Skeletal muscle satellite cell (primary cell): ENCODE results near the gene FBLN5.
A peak's percentile ranks its signal among the peaks of the same experiment; 100 is the strongest.

Source experiments
- H3K27me3 ChIP-seq: 2 replicates; pipeline ENCODE4 v1.7.0; 2013; ENCODE audit warnings: low read length; ENCODE audit not compliant: control insufficient read depth, insufficient read depth
- H3K36me3 ChIP-seq: 2 replicates; pipeline ENCODE4 v1.7.0; 2013; ENCODE audit warnings: mild to moderate bottlenecking, control low read depth, low read length; ENCODE audit not compliant: insufficient read depth
- H3K4me1 ChIP-seq: 2 replicates; pipeline ENCODE4 v1.7.0; 2013; ENCODE audit warnings: low read length; ENCODE audit not compliant: control insufficient read depth, insufficient read depth
- H3K4me2 ChIP-seq: 2 replicates; pipeline ENCODE4 v1.7.0; 2013; ENCODE audit warnings: mild to moderate bottlenecking, low read length
- H3K4me3 ChIP-seq: 2 replicates; pipeline ENCODE4 v1.7.0; 2013; ENCODE audit warnings: low read length
- H3K9ac ChIP-seq: 2 replicates; pipeline ENCODE4 v1.7.0; 2013; ENCODE audit warnings: mild to moderate bottlenecking, low read depth, low read length, moderate library complexity
- H3K9me3 ChIP-seq: replicated peaks from 2 replicates; pipeline ENCODE4 v1.7.0; 2013; ENCODE audit warnings: mild to moderate bottlenecking, control low read depth, low read length

Gene FBLN5

GRCh38 chr14:91869556-91869955, 77.9 kb downstream of the FBLN5 start:
- Histone ChIP-seq H3K27me3 (no peaks in the 10 kb centered on the region), H3K36me3 (peaks cover 37% of the 10 kb centered on the region), H3K4me1 (peaks cover 17% of the 10 kb centered on the region), H3K4me2 (no peak overlapping the region), H3K4me3 (no peak overlapping the region), H3K9ac (no peak overlapping the region), H3K9me3 (no peaks in the 10 kb centered on the region)

- Histone ChIP-seq H3K9ac (no peak within 1 kb of the TSS), H3K9me3 (no peaks in the 10 kb centered on the region), H3K4me2 (no peak within 1 kb of the TSS), H3K27me3 (no peaks in the 10 kb centered on the region), H3K4me1 (peaks cover 5% of the 10 kb centered on the region), H3K36me3 (peaks cover 27% of the 10 kb centered on the region), H3K4me3 (no peak within 1 kb of the TSS)
Measured at GRCh38 chr14:91867316-91867988, 80.0 kb downstream of the FBLN5 start, which contains the start of gene TC2N. Gene TC2N (minus strand): TSS chr14:91867536. CDS start chr14:91813769, 53,767 bp downstream.

- Histone ChIP-seq H3K4me2 (no peak overlapping the region), H3K27me3 (no peaks in the 10 kb centered on the region), H3K4me3 (no peak overlapping the region), H3K36me3 (peaks cover 27% of the 10 kb centered on the region), H3K9me3 (no peaks in the 10 kb centered on the region), H3K9ac (no peak overlapping the region), H3K4me1 (no peaks in the 10 kb centered on the region)
Measured at GRCh38 chr14:91866511-91867295, 80.8 kb downstream of the FBLN5 start.

- Histone ChIP-seq H3K4me1 (no peaks in the 10 kb centered on the region), H3K36me3 (peaks cover 27% of the 10 kb centered on the region), H3K4me2 (no peak overlapping the region), H3K27me3 (no peaks in the 10 kb centered on the region), H3K9ac (no peak overlapping the region), H3K4me3 (no peak overlapping the region), H3K9me3 (no peaks in the 10 kb centered on the region)
Measured at GRCh38 chr14:91866061-91866460, 81.4 kb downstream of the FBLN5 start.

- H3K9me3 ChIP-seq: no peaks in the 10 kb centered on the region
- H3K36me3 ChIP-seq: peaks cover under 1% of the 10 kb centered on the region
- no peaks in the 10 kb centered on the region for H3K27me3 ChIP-seq
- no peak overlapping the region for H3K9ac ChIP-seq
- no peak overlapping the region for H3K4me3 ChIP-seq
- no peak overlapping the region for H3K4me2 ChIP-seq
- H3K4me1 ChIP-seq: peaks cover 10% of the 10 kb centered on the region
Measured at GRCh38 chr14:91862417-91862816, 85.1 kb downstream of the FBLN5 start.

- Histone ChIP-seq H3K27me3 (no peaks in the 10 kb centered on the region), H3K9me3 (no peaks in the 10 kb centered on the region), H3K4me3 (no peak overlapping the region), H3K9ac (no peak overlapping the region), H3K36me3 (no peaks in the 10 kb centered on the region), H3K4me2 (no peak overlapping the region), H3K4me1 (peaks cover 10% of the 10 kb centered on the region)
Measured at GRCh38 chr14:91861091-91861490, 86.4 kb downstream of the FBLN5 start.

GRCh38 chr14:91860238-91860637, 87.3 kb downstream of the FBLN5 start:
- Histone ChIP-seq H3K4me1 (peaks cover 10% of the 10 kb centered on the region), H3K27me3 (peaks cover 1% of the 10 kb centered on the region), H3K9me3 (no peaks in the 10 kb centered on the region), H3K4me2 (no peak overlapping the region), H3K9ac (no peak overlapping the region), H3K36me3 (no peaks in the 10 kb centered on the region), H3K4me3 (no peak overlapping the region)

- Histone ChIP-seq H3K4me1 (peaks cover 10% of the 10 kb centered on the region), H3K9ac (no peak overlapping the region), H3K27me3 (peaks cover 3% of the 10 kb centered on the region)
Measured at GRCh38 chr14:91858536-91859275, 88.8 kb downstream of the FBLN5 start.

GRCh38 chr14:91857614-91858013, 89.9 kb downstream of the FBLN5 start:
- H3K4me1 ChIP-seq: peaks cover 10% of the 10 kb centered on the region
- H3K27me3 ChIP-seq: peaks cover 3% of the 10 kb centered on the region
- no peak overlapping the region for H3K9ac ChIP-seq
- H3K4me2 ChIP-seq: no peak overlapping the region
- H3K36me3 ChIP-seq: no peaks in the 10 kb centered on the region
- H3K4me3 ChIP-seq: no peak overlapping the region
- no peaks in the 10 kb centered on the region for H3K9me3 ChIP-seq

More at GRCh38 chr14:91858536-91859275, 88.8 kb downstream of the FBLN5 start:
- H3K36me3 ChIP-seq: no peaks in the 10 kb centered on the region
- no peaks in the 10 kb centered on the region for H3K9me3 ChIP-seq
- H3K4me3 ChIP-seq: no peak overlapping the region
- H3K4me2 ChIP-seq: peak overlapping the region; percentile 6

- no peak overlapping the region for H3K9ac ChIP-seq
- peaks cover 3% of the 10 kb centered on the region for H3K27me3 ChIP-seq
- no peak overlapping the region for H3K4me2 ChIP-seq
- H3K4me1 ChIP-seq: peaks cover 10% of the 10 kb centered on the region
- no peak overlapping the region for H3K4me3 ChIP-seq
- no peaks in the 10 kb centered on the region for H3K36me3 ChIP-seq
- no peaks in the 10 kb centered on the region for H3K9me3 ChIP-seq
Measured at GRCh38 chr14:91854327-91854934, 93.1 kb downstream of the FBLN5 start.

- H3K4me1 ChIP-seq: no peaks in the 10 kb centered on the region
- no peaks in the 10 kb centered on the region for H3K36me3 ChIP-seq
- no peak overlapping the region for H3K4me2 ChIP-seq
- H3K9me3 ChIP-seq: no peaks in the 10 kb centered on the region
- H3K27me3 ChIP-seq: peaks cover 3% of the 10 kb centered on the region
- no peak overlapping the region for H3K4me3 ChIP-seq
- H3K9ac ChIP-seq: no peak overlapping the region
Measured at GRCh38 chr14:91851563-91851962, 95.9 kb downstream of the FBLN5 start.
